ENCODE measurements around the gene LAMC1. TPM values are rescaled to one million over a fixed set of nuclear protein-coding genes. Genes with fewer than 3 reads are reported as not detected.

Gene LAMC1
- total and polyA plus RNA-seq, 4 donors, result 23.4 to 272 (median 116) TPM

DNA sequence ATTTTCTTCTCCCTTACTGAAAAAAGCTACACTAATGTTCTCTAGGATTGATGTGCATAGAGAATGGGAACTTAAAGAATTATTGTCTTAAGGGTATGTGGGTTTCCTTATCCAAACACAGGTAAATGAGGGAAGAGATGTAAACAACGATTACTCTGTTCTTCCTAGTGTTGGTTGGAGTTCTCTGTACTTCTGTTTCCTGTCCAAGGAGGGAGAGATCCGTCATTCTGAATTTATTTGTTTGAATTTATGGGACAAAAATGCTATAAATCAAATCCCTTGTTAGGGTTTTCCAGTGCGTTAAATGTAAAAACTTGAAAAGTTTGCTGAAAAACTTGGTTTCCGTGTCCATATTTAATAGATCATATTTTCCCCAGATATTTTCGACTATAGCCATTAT, 29.6 kb downstream of the LAMC1 start:
- Histone ChIP-seq H3K27ac (ENCODE audit: low read depth in 1 of 2, low read length in 1 of 2) (no peak overlapping the region), H3K4me3 (no peak overlapping the region), H3K4me1 (ENCODE audit: control insufficient read depth in 5 of 5, insufficient read depth in 5 of 5, low read length in 5 of 5) (peaks cover 0 to 21% (median 3%) of the 10 kb centered on the region in 5 donors), H3K27me3 (ENCODE audit: control insufficient read depth in 3 of 3, insufficient read depth in 3 of 3, low read length in 2 of 3) (no peaks in the 10 kb centered on the region), H3K36me3 (ENCODE audit: control insufficient read depth in 4 of 4, insufficient read depth in 4 of 4, low read length in 4 of 4) (peaks cover 0 to 3% (median 2%) of the 10 kb centered on the region in 4 donors), H3K9ac (ENCODE audit: insufficient read depth in 1 of 2, low read length in 2 of 2) (no peak overlapping the region), H3K9me3 (ENCODE audit: control insufficient read depth in 4 of 4, insufficient read depth in 3 of 4, low read length in 3 of 4) (no peaks in the 10 kb centered on the region)
- TF ChIP-seq, protein P1, sequence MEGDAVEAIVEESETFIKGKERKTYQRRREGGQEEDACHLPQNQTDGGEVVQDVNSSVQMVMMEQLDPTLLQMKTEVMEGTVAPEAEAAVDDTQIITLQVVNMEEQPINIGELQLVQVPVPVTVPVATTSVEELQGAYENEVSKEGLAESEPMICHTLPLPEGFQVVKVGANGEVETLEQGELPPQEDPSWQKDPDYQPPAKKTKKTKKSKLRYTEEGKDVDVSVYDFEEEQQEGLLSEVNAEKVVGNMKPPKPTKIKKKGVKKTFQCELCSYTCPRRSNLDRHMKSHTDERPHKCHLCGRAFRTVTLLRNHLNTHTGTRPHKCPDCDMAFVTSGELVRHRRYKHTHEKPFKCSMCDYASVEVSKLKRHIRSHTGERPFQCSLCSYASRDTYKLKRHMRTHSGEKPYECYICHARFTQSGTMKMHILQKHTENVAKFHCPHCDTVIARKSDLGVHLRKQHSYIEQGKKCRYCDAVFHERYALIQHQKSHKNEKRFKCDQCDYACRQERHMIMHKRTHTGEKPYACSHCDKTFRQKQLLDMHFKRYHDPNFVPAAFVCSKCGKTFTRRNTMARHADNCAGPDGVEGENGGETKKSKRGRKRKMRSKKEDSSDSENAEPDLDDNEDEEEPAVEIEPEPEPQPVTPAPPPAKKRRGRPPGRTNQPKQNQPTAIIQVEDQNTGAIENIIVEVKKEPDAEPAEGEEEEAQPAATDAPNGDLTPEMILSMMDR (IDR thresholded peaks at IDR 0.05; ENCODE audit: control extremely low read depth, extremely low read depth), result no peak
- WGBS, 2 donors, result 49 to 62% methylated on average over 5 of the region's 5 CpGs
- no peak for ATAC-seq (ENCODE audit: insufficient read depth, low FRiP score)
- no peak for DNase-seq

DNA sequence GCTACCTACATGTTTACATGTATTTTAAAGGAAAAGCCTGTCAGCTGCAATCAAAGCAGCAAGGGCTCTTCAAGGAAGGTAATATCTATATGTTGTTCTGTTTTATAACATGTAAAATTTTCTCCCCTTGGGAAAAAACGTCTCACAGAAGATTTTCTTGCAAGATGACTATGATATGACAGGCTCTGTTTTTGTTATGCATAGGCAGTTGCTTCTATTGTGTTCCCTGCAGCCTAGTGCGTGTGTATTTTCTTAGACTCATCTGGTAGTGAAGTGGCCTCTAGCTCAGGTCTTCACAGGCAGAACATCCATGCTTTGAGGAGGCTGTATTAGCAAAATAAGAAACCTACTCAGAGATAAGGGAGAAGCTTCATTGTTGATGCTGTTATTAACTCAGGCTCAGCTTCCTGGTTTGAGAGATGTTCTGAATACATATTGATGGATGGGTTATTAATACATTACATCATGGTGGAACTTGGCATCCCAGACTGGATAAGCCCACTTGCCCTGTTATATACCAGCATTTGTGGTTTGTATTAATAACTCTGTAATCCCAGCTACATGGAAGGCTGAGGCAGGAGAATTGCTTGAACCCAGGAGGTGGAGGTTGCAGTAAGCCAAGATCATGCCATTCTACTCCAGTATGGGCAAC, 35.8 kb downstream of the LAMC1 start:
- DNase-seq, result no peak
- no peaks in the 10 kb centered on the region for H3K27me3 ChIP-seq (ENCODE audit: control insufficient read depth in 3 of 3, insufficient read depth in 3 of 3, low read length in 2 of 3)
- no peaks in the 10 kb centered on the region for H3K36me3 ChIP-seq (ENCODE audit: control insufficient read depth in 4 of 4, insufficient read depth in 4 of 4, low read length in 4 of 4)
- H3K9ac ChIP-seq (ENCODE audit: insufficient read depth in 1 of 2, low read length in 2 of 2), result no peak overlapping the region
- 67 to 69% methylated on average over 2 of the region's 2 CpGs for WGBS, 2 donors
- no peak overlapping the region for H3K4me3 ChIP-seq
- no peaks in the 10 kb centered on the region for H3K9me3 ChIP-seq (ENCODE audit: control insufficient read depth in 4 of 4, insufficient read depth in 3 of 4, low read length in 3 of 4)
- peaks cover 0 to 29% (median 7%) of the 10 kb centered on the region in 5 donors for H3K4me1 ChIP-seq (ENCODE audit: control insufficient read depth in 5 of 5, insufficient read depth in 5 of 5, low read length in 5 of 5)
- no peak for ATAC-seq (ENCODE audit: insufficient read depth, low FRiP score)
- H3K27ac ChIP-seq (ENCODE audit: low read depth in 1 of 2, low read length in 1 of 2), result no peak overlapping the region
- TF ChIP-seq, protein P1 (IDR thresholded peaks at IDR 0.05; ENCODE audit: control extremely low read depth, extremely low read depth), result no peak

DNA sequence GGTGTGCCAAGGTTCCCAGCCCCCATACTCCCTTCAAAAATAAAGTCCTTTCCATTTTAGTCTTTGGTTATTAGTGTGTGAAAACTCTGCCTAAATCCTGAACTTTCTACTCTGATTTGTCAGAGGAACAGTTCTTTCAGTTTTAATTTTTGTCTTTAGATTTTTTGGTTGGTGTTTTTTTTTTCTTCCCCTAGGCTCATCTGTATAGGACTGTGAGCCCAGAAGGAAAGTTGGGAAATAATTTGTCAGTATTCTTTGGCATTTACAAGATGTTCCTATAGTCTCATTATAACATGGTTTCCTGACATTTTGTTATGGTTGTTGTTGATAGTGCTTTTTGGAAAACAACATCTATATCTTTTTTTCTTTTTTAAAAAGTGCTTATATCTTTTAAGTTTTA, 38.0 kb downstream of the LAMC1 start:
- ATAC-seq (ENCODE audit: insufficient read depth, low FRiP score) (no peak), DNase-seq (peak in 1 of 3 donors; percentile 45)
- TF ChIP-seq, protein P1 (IDR thresholded peaks at IDR 0.05; ENCODE audit: control extremely low read depth, extremely low read depth), result no peak
- Histone ChIP-seq H3K9ac (ENCODE audit: insufficient read depth in 1 of 2, low read length in 2 of 2) (no peak overlapping the region), H3K4me1 (ENCODE audit: control insufficient read depth in 5 of 5, insufficient read depth in 5 of 5, low read length in 5 of 5) (peaks cover 0 to 26% (median 7%) of the 10 kb centered on the region in 5 donors), H3K36me3 (ENCODE audit: control insufficient read depth in 4 of 4, insufficient read depth in 4 of 4, low read length in 4 of 4) (no peaks in the 10 kb centered on the region), H3K9me3 (ENCODE audit: control insufficient read depth in 4 of 4, insufficient read depth in 3 of 4, low read length in 3 of 4) (peaks cover 0 to 2% (median 0%) of the 10 kb centered on the region in 4 donors), H3K27ac (ENCODE audit: low read depth in 1 of 2, low read length in 1 of 2) (peak overlapping the region in 1 of 2 donors; percentile 23), H3K27me3 (ENCODE audit: control insufficient read depth in 3 of 3, insufficient read depth in 3 of 3, low read length in 2 of 3) (no peaks in the 10 kb centered on the region), H3K4me3 (no peak overlapping the region)

DNA sequence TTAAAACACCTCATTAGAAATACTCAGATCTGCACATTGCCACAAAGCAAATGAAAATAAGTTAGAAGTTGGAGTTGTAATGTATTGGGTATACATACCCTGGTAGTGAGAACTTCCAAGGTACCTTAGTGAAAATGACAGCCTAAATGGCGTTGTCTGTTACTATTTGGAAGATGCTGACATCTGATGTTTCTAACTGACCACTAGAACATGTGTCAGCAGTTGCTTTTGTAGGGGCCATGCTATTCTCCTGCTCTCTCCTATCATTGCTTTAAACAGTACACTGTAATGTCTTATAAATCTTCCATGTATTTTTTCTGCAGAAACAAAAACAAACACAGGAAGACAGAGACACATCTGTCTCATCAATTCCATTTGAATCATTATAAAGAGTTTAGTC, 40.1 kb downstream of the LAMC1 start:
- TF ChIP-seq, protein P1 (IDR thresholded peaks at IDR 0.05; ENCODE audit: control extremely low read depth, extremely low read depth), result no peak
- no peaks in the 10 kb centered on the region for H3K36me3 ChIP-seq (ENCODE audit: control insufficient read depth in 4 of 4, insufficient read depth in 4 of 4, low read length in 4 of 4)
- no peak for ATAC-seq (ENCODE audit: insufficient read depth, low FRiP score)

More for the DNA sequence above, 40.1 kb downstream of the LAMC1 start:
- peaks cover 0 to 20% (median 7%) of the 10 kb centered on the region in 5 donors for H3K4me1 ChIP-seq (ENCODE audit: control insufficient read depth in 5 of 5, insufficient read depth in 5 of 5, low read length in 5 of 5)
- H3K9ac ChIP-seq (ENCODE audit: insufficient read depth in 1 of 2, low read length in 2 of 2), result no peak overlapping the region
- H3K4me3 ChIP-seq, result no peak overlapping the region
- H3K27me3 ChIP-seq (ENCODE audit: control insufficient read depth in 3 of 3, insufficient read depth in 3 of 3, low read length in 2 of 3), result no peaks in the 10 kb centered on the region
- H3K9me3 ChIP-seq (ENCODE audit: control insufficient read depth in 4 of 4, insufficient read depth in 3 of 4, low read length in 3 of 4), result peaks cover 0 to 2% (median 0%) of the 10 kb centered on the region in 4 donors
- no peak for DNase-seq
- H3K27ac ChIP-seq (ENCODE audit: low read depth in 1 of 2, low read length in 1 of 2), result no peak overlapping the region
- 71 to 75% methylated on average over 1 of the region's 1 CpG for WGBS, 2 donors
